Measurements from ENCODE around the gene LRRN1. TPM values are rescaled to one million over a fixed set of nuclear protein-coding genes. Genes with fewer than 3 reads are reported as not detected.

Gene LRRN1
- polyA plus RNA-seq, 1 donor from 2014 or later: 24.5 TPM

DNA sequence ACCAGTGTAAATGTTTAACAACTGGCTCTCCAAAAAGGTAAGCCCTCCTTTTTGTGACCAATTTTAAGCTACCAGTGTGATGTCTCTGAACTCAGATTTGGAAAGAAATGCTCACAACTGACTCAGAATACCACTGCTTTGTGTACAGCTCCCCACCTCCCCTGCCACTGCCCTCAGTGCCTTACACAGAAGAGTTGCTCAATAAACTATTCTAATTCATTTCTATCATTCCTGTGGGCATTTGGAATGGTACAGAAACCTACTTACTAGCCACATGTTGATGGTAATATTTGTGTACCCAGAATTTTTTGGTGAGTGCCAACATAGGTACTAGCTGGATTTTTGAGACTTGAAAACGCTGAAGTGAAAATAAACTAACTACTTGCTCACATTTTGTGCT, 16.0 kb downstream of the LRRN1 start:
- H2AFZ ChIP-seq (ENCODE audit: low read depth, low read length): no peak overlapping the region
- no peaks in the 10 kb centered on the region for H3K9me3 ChIP-seq (ENCODE audit: low read length)
- H3K27me3 ChIP-seq (ENCODE audit: insufficient read depth, low read depth, low read length): no peaks in the 10 kb centered on the region
- peaks cover 6% of the 10 kb centered on the region for H3K36me3 ChIP-seq (ENCODE audit: insufficient read depth, low read length)
- no peaks in the 10 kb centered on the region for H3K9me2 ChIP-seq (ENCODE audit: insufficient read depth, low read length)
- no peak overlapping the region for H3K4me3 ChIP-seq (ENCODE audit: low read length)
- H3F3A ChIP-seq (ENCODE audit: insufficient read depth, low read length, poor library complexity, severe bottlenecking): no peaks in the 10 kb centered on the region
- no peak overlapping the region for H3K9ac ChIP-seq (ENCODE audit: low read length)
- no peaks in the 10 kb centered on the region for H4K20me1 ChIP-seq (ENCODE audit: insufficient read depth)
- TF ChIP-seq SMC3 (conservative IDR thresholded peaks at IDR 0.05; ENCODE audit: poor library complexity) (no peak), POLR2AphosphoS5 (IDR thresholded peaks at IDR 0.05) (no peak), RAD21 (conservative IDR thresholded peaks at IDR 0.05) (no peak), MXI1 (conservative IDR thresholded peaks at IDR 0.05; ENCODE audit: poor library complexity, severe bottlenecking) (no peak), TAF1 (IDR thresholded peaks at IDR 0.05; ENCODE audit: low read depth) (no peak), EZH2 (IDR thresholded peaks at IDR 0.05; ENCODE audit: borderline replicate concordance, insufficient read depth, low read length, poor library complexity, severe bottlenecking) (no peak), EP300 (conservative IDR thresholded peaks at IDR 0.05; ENCODE audit: poor library complexity, severe bottlenecking) (no peak)
- TF ChIP-seq, protein P1, sequence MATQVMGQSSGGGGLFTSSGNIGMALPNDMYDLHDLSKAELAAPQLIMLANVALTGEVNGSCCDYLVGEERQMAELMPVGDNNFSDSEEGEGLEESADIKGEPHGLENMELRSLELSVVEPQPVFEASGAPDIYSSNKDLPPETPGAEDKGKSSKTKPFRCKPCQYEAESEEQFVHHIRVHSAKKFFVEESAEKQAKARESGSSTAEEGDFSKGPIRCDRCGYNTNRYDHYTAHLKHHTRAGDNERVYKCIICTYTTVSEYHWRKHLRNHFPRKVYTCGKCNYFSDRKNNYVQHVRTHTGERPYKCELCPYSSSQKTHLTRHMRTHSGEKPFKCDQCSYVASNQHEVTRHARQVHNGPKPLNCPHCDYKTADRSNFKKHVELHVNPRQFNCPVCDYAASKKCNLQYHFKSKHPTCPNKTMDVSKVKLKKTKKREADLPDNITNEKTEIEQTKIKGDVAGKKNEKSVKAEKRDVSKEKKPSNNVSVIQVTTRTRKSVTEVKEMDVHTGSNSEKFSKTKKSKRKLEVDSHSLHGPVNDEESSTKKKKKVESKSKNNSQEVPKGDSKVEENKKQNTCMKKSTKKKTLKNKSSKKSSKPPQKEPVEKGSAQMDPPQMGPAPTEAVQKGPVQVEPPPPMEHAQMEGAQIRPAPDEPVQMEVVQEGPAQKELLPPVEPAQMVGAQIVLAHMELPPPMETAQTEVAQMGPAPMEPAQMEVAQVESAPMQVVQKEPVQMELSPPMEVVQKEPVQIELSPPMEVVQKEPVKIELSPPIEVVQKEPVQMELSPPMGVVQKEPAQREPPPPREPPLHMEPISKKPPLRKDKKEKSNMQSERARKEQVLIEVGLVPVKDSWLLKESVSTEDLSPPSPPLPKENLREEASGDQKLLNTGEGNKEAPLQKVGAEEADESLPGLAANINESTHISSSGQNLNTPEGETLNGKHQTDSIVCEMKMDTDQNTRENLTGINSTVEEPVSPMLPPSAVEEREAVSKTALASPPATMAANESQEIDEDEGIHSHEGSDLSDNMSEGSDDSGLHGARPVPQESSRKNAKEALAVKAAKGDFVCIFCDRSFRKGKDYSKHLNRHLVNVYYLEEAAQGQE (IDR thresholded peaks at IDR 0.05; ENCODE audit: borderline replicate concordance): no peak
- TF ChIP-seq, protein P2, sequence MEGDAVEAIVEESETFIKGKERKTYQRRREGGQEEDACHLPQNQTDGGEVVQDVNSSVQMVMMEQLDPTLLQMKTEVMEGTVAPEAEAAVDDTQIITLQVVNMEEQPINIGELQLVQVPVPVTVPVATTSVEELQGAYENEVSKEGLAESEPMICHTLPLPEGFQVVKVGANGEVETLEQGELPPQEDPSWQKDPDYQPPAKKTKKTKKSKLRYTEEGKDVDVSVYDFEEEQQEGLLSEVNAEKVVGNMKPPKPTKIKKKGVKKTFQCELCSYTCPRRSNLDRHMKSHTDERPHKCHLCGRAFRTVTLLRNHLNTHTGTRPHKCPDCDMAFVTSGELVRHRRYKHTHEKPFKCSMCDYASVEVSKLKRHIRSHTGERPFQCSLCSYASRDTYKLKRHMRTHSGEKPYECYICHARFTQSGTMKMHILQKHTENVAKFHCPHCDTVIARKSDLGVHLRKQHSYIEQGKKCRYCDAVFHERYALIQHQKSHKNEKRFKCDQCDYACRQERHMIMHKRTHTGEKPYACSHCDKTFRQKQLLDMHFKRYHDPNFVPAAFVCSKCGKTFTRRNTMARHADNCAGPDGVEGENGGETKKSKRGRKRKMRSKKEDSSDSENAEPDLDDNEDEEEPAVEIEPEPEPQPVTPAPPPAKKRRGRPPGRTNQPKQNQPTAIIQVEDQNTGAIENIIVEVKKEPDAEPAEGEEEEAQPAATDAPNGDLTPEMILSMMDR (IDR thresholded peaks at IDR 0.05; ENCODE audit: poor library complexity, severe bottlenecking): no peak
- no peak overlapping the region for H3K27ac ChIP-seq (ENCODE audit: low read length)
- peaks cover 49% of the 10 kb centered on the region for H3K79me2 ChIP-seq (replicated peaks; ENCODE audit: insufficient read depth, low read length)
- H3K4me2 ChIP-seq (ENCODE audit: low read length): no peak overlapping the region

DNA sequence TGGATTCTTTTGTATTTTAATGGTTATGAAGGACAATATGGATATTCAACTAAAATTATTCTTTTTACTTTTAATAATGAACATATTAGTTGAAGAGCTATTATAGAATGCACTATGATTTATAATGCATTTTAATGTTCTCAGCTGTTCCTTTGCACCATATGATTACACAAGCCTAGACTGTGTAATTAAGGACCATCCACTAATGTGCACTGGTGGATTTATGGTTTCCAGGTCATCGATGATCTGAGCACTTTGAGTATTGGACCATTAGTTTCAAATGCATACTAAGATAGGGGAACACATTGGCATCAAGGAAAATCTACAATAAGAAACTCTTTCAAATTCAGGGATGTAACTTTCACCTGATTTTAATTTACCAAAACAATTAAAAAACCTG, 16.8 kb downstream of the LRRN1 start:
- Histone ChIP-seq H2AFZ (ENCODE audit: low read depth, low read length) (no peak overlapping the region), H3K4me3 (ENCODE audit: low read length) (no peak overlapping the region), H3K27ac (ENCODE audit: low read length) (no peak overlapping the region), H3K9me2 (ENCODE audit: insufficient read depth, low read length) (no peaks in the 10 kb centered on the region), H3K36me3 (ENCODE audit: insufficient read depth, low read length) (peaks cover 6% of the 10 kb centered on the region), H4K20me1 (ENCODE audit: insufficient read depth) (no peaks in the 10 kb centered on the region), H3K9me3 (ENCODE audit: low read length) (no peaks in the 10 kb centered on the region), H3F3A (ENCODE audit: insufficient read depth, low read length, poor library complexity, severe bottlenecking) (no peaks in the 10 kb centered on the region), H3K27me3 (ENCODE audit: insufficient read depth, low read depth, low read length) (no peaks in the 10 kb centered on the region), H3K9ac (ENCODE audit: low read length) (no peak overlapping the region), H3K79me2 (replicated peaks; ENCODE audit: insufficient read depth, low read length) (peaks cover 47% of the 10 kb centered on the region), H3K4me2 (ENCODE audit: low read length) (no peak overlapping the region)
- no peak for TF ChIP-seq TAF1 (IDR thresholded peaks at IDR 0.05; ENCODE audit: low read depth)
- no peak for TF ChIP-seq SMC3 (conservative IDR thresholded peaks at IDR 0.05; ENCODE audit: poor library complexity)
- no peak for TF ChIP-seq EP300 (conservative IDR thresholded peaks at IDR 0.05; ENCODE audit: poor library complexity, severe bottlenecking)
- no peak for TF ChIP-seq RAD21 (conservative IDR thresholded peaks at IDR 0.05)
- TF ChIP-seq, protein P1 (IDR thresholded peaks at IDR 0.05; ENCODE audit: borderline replicate concordance): no peak
- TF ChIP-seq, protein P2 (IDR thresholded peaks at IDR 0.05; ENCODE audit: poor library complexity, severe bottlenecking): no peak
- no peak for TF ChIP-seq MXI1 (conservative IDR thresholded peaks at IDR 0.05; ENCODE audit: poor library complexity, severe bottlenecking)
- TF ChIP-seq EZH2 (IDR thresholded peaks at IDR 0.05; ENCODE audit: borderline replicate concordance, insufficient read depth, low read length, poor library complexity, severe bottlenecking): no peak
- TF ChIP-seq POLR2AphosphoS5 (IDR thresholded peaks at IDR 0.05): no peak

Measured in neural cell (in vitro differentiated cells).